Measurements from ENCODE around the gene ENTPD5. TPM values are rescaled to one million over a fixed set of nuclear protein-coding genes. Genes with fewer than 3 reads are reported as not detected.

ENTPD5 gene
- total and polyA plus RNA-seq, 4 donors, result 38.1 to 276 (median 76.5) TPM

DNA sequence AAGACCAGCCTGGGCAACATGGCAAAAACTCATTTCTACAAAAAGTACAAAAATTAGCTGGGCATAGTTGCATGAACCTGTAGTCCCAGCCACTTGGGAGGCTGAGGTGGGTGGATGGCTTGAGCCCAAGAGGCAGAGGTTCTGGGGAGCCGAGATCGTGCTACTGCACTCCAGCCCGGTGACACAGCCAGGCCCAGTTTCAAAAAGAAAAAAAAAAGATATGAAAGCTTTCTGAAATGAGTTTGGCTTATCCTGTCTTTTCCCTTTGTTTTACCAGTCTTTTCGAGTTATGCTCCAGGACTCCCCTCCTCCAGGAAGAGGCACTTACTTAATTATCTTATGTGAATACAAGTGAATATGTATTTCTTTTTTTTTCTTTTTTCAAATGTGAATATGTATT, 3.3 kb upstream of the ENTPD5 start:
- Histone ChIP-seq H3K27ac (ENCODE audit: low read depth in 1 of 2, low read length in 2 of 2) (no peak overlapping the region), H3K36me3 (ENCODE audit: control insufficient read depth in 4 of 4, insufficient read depth in 3 of 4, low read depth in 1 of 4, low read length in 3 of 4) (no peaks in the 10 kb centered on the region), H3K9me3 (ENCODE audit: control insufficient read depth in 4 of 4, low read length in 3 of 4) (no peaks in the 10 kb centered on the region), H3K9ac (ENCODE audit: low read depth in 1 of 2, low read length in 2 of 2) (no peak overlapping the region), H3K27me3 (ENCODE audit: control insufficient read depth in 4 of 4, insufficient read depth in 4 of 4, low read length in 3 of 4) (no peaks in the 10 kb centered on the region), H3K4me3 (ENCODE audit: low read depth in 1 of 3, low read length in 3 of 3) (no peak overlapping the region), H3K4me1 (ENCODE audit: control insufficient read depth in 4 of 4, insufficient read depth in 4 of 4, low read length in 3 of 4) (peaks cover 8 to 14% (median 10%) of the 10 kb centered on the region in 4 donors)
- WGBS, result 89% methylated on average over 4 of the region's 4 CpGs
- no peak for TF ChIP-seq HNF4G (IDR thresholded peaks at IDR 0.05)
- TF ChIP-seq, protein P1, sequence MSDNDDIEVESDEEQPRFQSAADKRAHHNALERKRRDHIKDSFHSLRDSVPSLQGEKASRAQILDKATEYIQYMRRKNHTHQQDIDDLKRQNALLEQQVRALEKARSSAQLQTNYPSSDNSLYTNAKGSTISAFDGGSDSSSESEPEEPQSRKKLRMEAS (IDR thresholded peaks at IDR 0.05), result no peak
- no peak for TF ChIP-seq TAF1 (conservative IDR thresholded peaks at IDR 0.05)
- TF ChIP-seq HNF4A (conservative IDR thresholded peaks at IDR 0.05), result no peak
- TF ChIP-seq, protein P2, sequence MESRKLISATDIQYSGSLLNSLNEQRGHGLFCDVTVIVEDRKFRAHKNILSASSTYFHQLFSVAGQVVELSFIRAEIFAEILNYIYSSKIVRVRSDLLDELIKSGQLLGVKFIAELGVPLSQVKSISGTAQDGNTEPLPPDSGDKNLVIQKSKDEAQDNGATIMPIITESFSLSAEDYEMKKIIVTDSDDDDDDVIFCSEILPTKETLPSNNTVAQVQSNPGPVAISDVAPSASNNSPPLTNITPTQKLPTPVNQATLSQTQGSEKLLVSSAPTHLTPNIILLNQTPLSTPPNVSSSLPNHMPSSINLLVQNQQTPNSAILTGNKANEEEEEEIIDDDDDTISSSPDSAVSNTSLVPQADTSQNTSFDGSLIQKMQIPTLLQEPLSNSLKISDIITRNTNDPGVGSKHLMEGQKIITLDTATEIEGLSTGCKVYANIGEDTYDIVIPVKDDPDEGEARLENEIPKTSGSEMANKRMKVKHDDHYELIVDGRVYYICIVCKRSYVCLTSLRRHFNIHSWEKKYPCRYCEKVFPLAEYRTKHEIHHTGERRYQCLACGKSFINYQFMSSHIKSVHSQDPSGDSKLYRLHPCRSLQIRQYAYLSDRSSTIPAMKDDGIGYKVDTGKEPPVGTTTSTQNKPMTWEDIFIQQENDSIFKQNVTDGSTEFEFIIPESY (IDR thresholded peaks at IDR 0.05), result no peak
- TF ChIP-seq YY1 (IDR thresholded peaks at IDR 0.05), result no peak
- TF ChIP-seq SP1 (IDR thresholded peaks at IDR 0.05), result no peak
- no peak for TF ChIP-seq FOXA2 (IDR thresholded peaks at IDR 0.05)
- TF ChIP-seq, protein P3, sequence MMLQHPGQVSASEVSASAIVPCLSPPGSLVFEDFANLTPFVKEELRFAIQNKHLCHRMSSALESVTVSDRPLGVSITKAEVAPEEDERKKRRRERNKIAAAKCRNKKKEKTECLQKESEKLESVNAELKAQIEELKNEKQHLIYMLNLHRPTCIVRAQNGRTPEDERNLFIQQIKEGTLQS (IDR thresholded peaks at IDR 0.05), result no peak
- TF ChIP-seq RXRA (IDR thresholded peaks at IDR 0.05), result no peak
- TF ChIP-seq, protein P4, sequence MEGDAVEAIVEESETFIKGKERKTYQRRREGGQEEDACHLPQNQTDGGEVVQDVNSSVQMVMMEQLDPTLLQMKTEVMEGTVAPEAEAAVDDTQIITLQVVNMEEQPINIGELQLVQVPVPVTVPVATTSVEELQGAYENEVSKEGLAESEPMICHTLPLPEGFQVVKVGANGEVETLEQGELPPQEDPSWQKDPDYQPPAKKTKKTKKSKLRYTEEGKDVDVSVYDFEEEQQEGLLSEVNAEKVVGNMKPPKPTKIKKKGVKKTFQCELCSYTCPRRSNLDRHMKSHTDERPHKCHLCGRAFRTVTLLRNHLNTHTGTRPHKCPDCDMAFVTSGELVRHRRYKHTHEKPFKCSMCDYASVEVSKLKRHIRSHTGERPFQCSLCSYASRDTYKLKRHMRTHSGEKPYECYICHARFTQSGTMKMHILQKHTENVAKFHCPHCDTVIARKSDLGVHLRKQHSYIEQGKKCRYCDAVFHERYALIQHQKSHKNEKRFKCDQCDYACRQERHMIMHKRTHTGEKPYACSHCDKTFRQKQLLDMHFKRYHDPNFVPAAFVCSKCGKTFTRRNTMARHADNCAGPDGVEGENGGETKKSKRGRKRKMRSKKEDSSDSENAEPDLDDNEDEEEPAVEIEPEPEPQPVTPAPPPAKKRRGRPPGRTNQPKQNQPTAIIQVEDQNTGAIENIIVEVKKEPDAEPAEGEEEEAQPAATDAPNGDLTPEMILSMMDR (IDR thresholded peaks at IDR 0.05; ENCODE audit: low read depth, low read length, missing input control), result no peak
- TF ChIP-seq, protein P5, sequence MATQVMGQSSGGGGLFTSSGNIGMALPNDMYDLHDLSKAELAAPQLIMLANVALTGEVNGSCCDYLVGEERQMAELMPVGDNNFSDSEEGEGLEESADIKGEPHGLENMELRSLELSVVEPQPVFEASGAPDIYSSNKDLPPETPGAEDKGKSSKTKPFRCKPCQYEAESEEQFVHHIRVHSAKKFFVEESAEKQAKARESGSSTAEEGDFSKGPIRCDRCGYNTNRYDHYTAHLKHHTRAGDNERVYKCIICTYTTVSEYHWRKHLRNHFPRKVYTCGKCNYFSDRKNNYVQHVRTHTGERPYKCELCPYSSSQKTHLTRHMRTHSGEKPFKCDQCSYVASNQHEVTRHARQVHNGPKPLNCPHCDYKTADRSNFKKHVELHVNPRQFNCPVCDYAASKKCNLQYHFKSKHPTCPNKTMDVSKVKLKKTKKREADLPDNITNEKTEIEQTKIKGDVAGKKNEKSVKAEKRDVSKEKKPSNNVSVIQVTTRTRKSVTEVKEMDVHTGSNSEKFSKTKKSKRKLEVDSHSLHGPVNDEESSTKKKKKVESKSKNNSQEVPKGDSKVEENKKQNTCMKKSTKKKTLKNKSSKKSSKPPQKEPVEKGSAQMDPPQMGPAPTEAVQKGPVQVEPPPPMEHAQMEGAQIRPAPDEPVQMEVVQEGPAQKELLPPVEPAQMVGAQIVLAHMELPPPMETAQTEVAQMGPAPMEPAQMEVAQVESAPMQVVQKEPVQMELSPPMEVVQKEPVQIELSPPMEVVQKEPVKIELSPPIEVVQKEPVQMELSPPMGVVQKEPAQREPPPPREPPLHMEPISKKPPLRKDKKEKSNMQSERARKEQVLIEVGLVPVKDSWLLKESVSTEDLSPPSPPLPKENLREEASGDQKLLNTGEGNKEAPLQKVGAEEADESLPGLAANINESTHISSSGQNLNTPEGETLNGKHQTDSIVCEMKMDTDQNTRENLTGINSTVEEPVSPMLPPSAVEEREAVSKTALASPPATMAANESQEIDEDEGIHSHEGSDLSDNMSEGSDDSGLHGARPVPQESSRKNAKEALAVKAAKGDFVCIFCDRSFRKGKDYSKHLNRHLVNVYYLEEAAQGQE (IDR thresholded peaks at IDR 0.05), result no peak
- TF ChIP-seq JUND (IDR thresholded peaks at IDR 0.05), result no peak
- no peak for TF ChIP-seq GABPA (IDR thresholded peaks at IDR 0.05 in 1 of 2, conservative IDR thresholded peaks at IDR 0.05 in 1 of 2)
- DNase-seq (ENCODE audit: low spot score), result no peak

DNA sequence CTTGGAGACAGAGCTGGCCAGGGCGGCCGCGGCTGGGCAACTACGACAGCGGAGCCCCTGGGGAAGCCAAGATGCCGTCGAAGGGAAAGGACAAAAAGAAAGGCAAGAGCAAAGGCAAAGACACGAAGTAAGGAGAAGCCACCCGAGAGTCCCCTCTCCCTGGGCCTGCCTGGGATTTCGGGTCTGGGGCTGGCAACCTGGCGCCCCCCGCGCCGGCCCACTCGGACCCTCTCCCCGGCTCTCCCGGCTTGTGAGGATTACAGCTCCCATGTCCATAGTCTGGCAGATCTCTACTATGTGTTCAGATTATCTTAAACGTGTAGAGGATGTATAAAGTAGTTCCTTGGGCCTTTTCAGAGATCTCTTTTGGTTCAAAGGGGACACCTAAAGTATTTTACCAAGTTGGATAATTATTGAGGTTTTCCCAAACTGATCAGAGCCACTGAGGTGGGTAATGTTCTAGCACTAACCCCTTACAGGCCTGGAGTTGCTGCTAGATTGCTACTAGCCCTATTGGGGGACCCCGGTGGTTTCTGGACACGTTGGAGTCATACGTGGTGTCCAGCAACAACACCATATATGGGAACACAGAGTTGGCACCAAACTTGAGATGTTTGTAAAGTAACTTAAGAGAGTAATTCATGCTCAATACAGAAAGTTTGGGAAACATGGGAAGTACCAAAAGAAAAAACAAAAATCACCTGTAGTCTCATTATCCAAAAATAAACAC, 485 bp upstream of the ENTPD5 start:
- peaks cover 11 to 20% (median 17%) of the 10 kb centered on the region in 4 donors for H3K4me1 ChIP-seq (ENCODE audit: control insufficient read depth in 4 of 4, insufficient read depth in 4 of 4, low read length in 3 of 4)
- peak overlapping the region; percentile 64 to 92 (median 74) for H3K4me3 ChIP-seq (ENCODE audit: low read depth in 1 of 3, low read length in 3 of 3)
- peak overlapping the region; percentile 36 to 48 for H3K27ac ChIP-seq (ENCODE audit: low read depth in 1 of 2, low read length in 2 of 2)
- peak overlapping the region; percentile 4 to 77 for H3K9ac ChIP-seq (ENCODE audit: low read depth in 1 of 2, low read length in 2 of 2)
- TF ChIP-seq, protein P3 (IDR thresholded peaks at IDR 0.05), result no peak
- TF ChIP-seq SP1 (IDR thresholded peaks at IDR 0.05) (no peak), FOXA2 (IDR thresholded peaks at IDR 0.05) (no peak)
- TF ChIP-seq, protein P1 (IDR thresholded peaks at IDR 0.05), result no peak
- TF ChIP-seq, protein P4 (IDR thresholded peaks at IDR 0.05; ENCODE audit: low read depth, low read length, missing input control), result no peak
- no peaks in the 10 kb centered on the region for H3K9me3 ChIP-seq (ENCODE audit: control insufficient read depth in 4 of 4, low read length in 3 of 4)
- no peaks in the 10 kb centered on the region for H3K27me3 ChIP-seq (ENCODE audit: control insufficient read depth in 4 of 4, insufficient read depth in 4 of 4, low read length in 3 of 4)
- DNase-seq (ENCODE audit: low spot score), result no peak
- WGBS, result 7% methylated on average over 21 of the region's 21 CpGs
- H3K36me3 ChIP-seq (ENCODE audit: control insufficient read depth in 4 of 4, insufficient read depth in 3 of 4, low read depth in 1 of 4, low read length in 3 of 4), result no peaks in the 10 kb centered on the region

All from liver (tissue), 9 donors.